ENCODE measurements around the gene DPH2.

The DPH2 gene, protein sequence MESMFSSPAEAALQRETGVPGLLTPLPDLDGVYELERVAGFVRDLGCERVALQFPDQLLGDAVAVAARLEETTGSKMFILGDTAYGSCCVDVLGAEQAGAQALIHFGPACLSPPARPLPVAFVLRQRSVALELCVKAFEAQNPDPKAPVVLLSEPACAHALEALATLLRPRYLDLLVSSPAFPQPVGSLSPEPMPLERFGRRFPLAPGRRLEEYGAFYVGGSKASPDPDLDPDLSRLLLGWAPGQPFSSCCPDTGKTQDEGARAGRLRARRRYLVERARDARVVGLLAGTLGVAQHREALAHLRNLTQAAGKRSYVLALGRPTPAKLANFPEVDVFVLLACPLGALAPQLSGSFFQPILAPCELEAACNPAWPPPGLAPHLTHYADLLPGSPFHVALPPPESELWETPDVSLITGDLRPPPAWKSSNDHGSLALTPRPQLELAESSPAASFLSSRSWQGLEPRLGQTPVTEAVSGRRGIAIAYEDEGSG

DNA sequence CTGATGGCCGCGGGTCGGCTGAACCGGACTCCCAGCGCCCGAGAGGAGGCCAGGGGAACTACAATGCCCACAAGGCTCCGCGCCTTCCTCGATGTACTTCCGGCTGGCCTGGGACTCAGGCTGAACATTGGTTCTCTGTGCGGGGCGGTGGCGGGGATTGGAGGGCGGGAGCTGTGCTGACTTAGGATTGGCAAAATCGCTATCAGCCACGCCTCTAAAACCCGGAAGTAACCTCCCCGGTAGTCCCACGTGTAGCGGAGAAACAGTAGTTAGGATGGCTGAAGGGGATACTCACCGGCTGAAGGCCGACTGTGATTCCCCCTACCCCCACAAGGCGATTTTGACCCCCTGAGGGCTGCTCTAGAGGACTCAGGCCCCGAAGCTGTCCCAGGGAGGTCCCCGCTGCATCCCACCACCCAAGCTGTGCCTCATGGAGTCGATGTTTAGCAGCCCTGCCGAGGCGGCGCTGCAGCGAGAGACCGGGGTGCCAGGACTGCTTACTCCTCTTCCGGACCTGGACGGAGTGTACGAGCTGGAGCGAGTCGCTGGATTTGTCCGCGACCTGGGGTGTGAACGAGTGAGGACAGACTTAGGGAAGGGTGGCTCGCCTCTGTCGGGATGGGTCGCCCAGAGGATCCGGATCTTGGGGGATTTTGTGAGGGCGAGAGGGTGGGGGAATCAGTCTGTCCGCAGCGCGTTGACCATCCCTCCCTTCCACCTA, at the start of gene DPH2:
TSS of gene DPH2 (plus strand) at position 265 of the 721 bp plus-strand sequence. CDS start at position 431, 166 bp downstream.
- Histone ChIP-seq H3K27me3 (replicated peaks) (no peaks in the 10 kb centered on the region), H3K36me3 (replicated peaks) (peaks cover 2% of the 10 kb centered on the region), H3K27ac (no peak within 1 kb of the TSS), H3K4me3 (ENCODE audit: low read depth, low read length) (peak within 1 kb of the TSS; percentile 95)
- in situ Hi-C loops (cut with HindIII; ENCODE audit: low pct_ligation_motif_present, low sequenced_read_pairs), result no loop called here
- TF ChIP-seq, protein P1, sequence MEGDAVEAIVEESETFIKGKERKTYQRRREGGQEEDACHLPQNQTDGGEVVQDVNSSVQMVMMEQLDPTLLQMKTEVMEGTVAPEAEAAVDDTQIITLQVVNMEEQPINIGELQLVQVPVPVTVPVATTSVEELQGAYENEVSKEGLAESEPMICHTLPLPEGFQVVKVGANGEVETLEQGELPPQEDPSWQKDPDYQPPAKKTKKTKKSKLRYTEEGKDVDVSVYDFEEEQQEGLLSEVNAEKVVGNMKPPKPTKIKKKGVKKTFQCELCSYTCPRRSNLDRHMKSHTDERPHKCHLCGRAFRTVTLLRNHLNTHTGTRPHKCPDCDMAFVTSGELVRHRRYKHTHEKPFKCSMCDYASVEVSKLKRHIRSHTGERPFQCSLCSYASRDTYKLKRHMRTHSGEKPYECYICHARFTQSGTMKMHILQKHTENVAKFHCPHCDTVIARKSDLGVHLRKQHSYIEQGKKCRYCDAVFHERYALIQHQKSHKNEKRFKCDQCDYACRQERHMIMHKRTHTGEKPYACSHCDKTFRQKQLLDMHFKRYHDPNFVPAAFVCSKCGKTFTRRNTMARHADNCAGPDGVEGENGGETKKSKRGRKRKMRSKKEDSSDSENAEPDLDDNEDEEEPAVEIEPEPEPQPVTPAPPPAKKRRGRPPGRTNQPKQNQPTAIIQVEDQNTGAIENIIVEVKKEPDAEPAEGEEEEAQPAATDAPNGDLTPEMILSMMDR (IDR thresholded peaks at IDR 0.05; ENCODE audit: low read depth, low read length, missing control alignments), result peak; percentile 32
- peak; percentile 99 for DNase-seq

DNA sequence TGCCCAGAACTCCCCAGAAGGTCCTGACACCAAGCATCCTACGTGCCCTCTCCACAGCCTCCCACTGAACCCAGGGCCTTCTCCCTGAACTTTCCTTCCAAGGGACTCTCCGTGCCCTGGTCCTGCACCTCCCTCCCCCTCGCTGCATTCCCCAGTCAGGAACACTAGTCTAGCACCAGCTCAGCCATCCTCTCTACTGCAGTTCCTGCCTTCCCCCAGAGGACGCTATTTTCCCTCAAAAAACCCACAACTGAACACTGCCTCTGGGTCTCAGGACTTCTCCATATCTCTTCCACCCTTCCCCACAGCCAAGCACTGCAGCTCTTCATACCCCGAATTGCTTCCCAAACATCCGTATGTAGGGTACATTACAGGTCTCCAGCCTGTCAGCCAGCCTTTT, 48.8 kb upstream of the DPH2 start:
- no peak overlapping the region for H3K4me3 ChIP-seq (ENCODE audit: low read depth, low read length)
- DNase-seq, result no peak
- no peaks in the 10 kb centered on the region for H3K36me3 ChIP-seq (replicated peaks)
- H3K27ac ChIP-seq, result no peak overlapping the region
- TF ChIP-seq, protein P1 (IDR thresholded peaks at IDR 0.05; ENCODE audit: low read depth, low read length, missing control alignments), result no peak
- in situ Hi-C loops (cut with HindIII; ENCODE audit: low pct_ligation_motif_present, low sequenced_read_pairs), result no loop called here
- no peaks in the 10 kb centered on the region for H3K27me3 ChIP-seq (replicated peaks)

DNA sequence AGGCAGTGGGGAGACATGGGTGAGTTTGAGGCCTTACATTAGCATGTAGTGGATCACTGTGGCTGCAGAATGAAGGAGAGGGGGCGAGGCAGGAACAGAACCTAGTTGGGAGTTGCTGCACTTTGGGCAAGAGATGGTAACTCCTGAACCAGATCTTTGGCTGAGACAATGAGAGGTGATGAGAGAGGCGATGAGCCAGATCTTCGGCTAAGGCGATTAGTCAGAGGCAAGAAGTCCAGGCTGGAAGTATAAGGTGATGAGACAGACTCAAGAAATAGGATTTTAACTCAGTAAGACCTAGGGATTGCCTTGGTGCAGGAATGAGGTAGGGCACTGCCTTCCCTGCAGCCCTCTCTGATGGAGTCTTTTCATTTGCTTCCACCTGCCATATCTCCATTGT, 45.3 kb upstream of the DPH2 start:
- TF ChIP-seq, protein P1 (IDR thresholded peaks at IDR 0.05; ENCODE audit: low read depth, low read length, missing control alignments), result no peak
- no peak for DNase-seq
- Histone ChIP-seq H3K27ac (no peak overlapping the region), H3K36me3 (replicated peaks) (no peaks in the 10 kb centered on the region), H3K27me3 (replicated peaks) (no peaks in the 10 kb centered on the region), H3K4me3 (ENCODE audit: low read depth, low read length) (no peak overlapping the region)
- in situ Hi-C loops (cut with HindIII; ENCODE audit: low pct_ligation_motif_present, low sequenced_read_pairs), result no loop called here

GRCh38 chr1:43925846-43926245, 44.0 kb upstream of the DPH2 start:
- DNase-seq, result no peak
- TF ChIP-seq, protein P1 (IDR thresholded peaks at IDR 0.05; ENCODE audit: low read depth, low read length, missing control alignments), result no peak
- Histone ChIP-seq H3K27ac (no peak overlapping the region), H3K4me3 (ENCODE audit: low read depth, low read length) (no peak overlapping the region), H3K27me3 (replicated peaks) (no peaks in the 10 kb centered on the region), H3K36me3 (replicated peaks) (peaks cover 2% of the 10 kb centered on the region)
- in situ Hi-C loops (cut with HindIII; ENCODE audit: low pct_ligation_motif_present, low sequenced_read_pairs), result loop anchor here (25.0 kb wide), 1 partner anchor 164 kb away; no protein-coding TSS in a partner anchor

DNA sequence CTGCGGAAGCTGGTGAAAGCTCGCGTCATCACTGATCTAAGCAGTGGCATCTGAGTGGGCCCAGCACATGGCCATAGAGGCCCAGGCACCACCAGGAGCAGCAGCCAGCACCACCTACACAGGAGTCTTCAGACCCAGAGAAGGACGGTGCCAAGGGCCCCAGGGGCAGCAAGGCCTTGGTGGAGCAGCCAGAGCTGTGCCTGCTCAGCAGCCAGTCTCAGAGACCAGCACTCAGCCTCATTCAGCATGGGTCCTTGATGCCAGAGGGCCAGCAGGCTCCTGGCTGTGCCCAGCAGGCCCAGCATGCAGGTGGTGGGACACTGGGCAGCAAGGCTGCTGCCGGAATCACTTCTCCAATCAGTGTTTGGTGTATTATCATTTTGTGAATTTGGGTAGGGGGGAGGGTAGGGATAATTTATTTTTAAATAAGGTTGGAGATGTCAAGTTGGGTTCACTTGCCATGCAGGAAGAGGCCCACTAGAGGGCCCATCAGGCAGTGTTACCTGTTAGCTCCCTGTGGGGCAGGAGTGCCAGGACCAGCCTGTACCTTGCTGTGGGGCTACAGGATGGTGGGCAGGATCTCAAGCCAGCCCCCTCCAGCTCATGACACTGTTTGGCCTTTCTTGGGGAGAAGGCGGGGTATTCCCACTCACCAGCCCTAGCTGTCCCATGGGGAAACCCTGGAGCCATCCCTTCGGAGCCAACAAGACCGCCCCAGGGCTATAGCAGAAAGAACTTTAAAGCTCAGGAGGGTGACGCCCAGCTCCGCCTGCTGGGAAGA, 39.5 kb upstream of the DPH2 start:
- TF ChIP-seq, protein P1 (IDR thresholded peaks at IDR 0.05; ENCODE audit: low read depth, low read length, missing control alignments), result peak; percentile 57
- in situ Hi-C loops (cut with HindIII; ENCODE audit: low pct_ligation_motif_present, low sequenced_read_pairs), result loop anchor here (25.0 kb wide), 1 partner anchor 168 kb away; no protein-coding TSS in a partner anchor
- H3K4me3 ChIP-seq (ENCODE audit: low read depth, low read length), result no peak overlapping the region
- peak overlapping the region; percentile 50 for H3K27ac ChIP-seq
- H3K36me3 ChIP-seq (replicated peaks), result peaks cover 2% of the 10 kb centered on the region
- DNase-seq, result no peak
- H3K27me3 ChIP-seq (replicated peaks), result no peaks in the 10 kb centered on the region
